ENCODE results near the gene CYP24A1.

DNA sequence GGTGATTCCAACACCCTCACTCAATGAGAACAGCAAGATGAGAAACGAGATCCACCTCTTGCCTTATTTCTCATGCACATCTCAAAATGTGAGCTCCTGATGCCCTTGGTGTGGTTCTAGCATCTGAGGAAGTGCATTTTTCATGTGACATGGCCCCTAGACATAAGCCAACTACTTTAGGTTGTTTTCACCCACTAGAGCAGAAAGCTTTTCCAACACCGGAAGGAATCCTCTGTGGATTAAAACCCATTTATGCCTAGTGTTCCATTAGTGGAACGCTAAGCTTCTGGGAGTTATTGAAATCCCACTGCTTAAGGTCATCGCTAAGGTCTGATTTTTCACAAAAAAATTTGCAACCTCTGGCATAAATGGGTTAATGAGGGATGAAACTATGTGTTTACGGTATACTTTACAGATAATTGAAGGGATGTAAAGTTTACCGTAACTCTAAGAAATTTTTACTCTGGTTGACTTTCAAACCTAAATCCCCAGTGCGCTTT, 24.0 kb downstream of the CYP24A1 start:
- TF ChIP-seq POLR2A (IDR thresholded peaks at IDR 0.05) = no peak
- TF ChIP-seq, protein P1, sequence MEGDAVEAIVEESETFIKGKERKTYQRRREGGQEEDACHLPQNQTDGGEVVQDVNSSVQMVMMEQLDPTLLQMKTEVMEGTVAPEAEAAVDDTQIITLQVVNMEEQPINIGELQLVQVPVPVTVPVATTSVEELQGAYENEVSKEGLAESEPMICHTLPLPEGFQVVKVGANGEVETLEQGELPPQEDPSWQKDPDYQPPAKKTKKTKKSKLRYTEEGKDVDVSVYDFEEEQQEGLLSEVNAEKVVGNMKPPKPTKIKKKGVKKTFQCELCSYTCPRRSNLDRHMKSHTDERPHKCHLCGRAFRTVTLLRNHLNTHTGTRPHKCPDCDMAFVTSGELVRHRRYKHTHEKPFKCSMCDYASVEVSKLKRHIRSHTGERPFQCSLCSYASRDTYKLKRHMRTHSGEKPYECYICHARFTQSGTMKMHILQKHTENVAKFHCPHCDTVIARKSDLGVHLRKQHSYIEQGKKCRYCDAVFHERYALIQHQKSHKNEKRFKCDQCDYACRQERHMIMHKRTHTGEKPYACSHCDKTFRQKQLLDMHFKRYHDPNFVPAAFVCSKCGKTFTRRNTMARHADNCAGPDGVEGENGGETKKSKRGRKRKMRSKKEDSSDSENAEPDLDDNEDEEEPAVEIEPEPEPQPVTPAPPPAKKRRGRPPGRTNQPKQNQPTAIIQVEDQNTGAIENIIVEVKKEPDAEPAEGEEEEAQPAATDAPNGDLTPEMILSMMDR (IDR thresholded peaks at IDR 0.05) = no peak
